Nephron (organoid): ENCODE data around the gene BRIP1.

Experiments used
- H3K27ac Mint-ChIP-seq, 3 experiments: 2 replicates each; pipeline ENCODE4 v1.8.0; 2020; ENCODE audit warnings: mixed read lengths in 3 of 3, mild to moderate bottlenecking in 2 of 3, moderate library complexity in 1 of 3
- H3K27me3 Mint-ChIP-seq: 2 replicates; pipeline ENCODE4 v1.8.0; 2021; ENCODE audit warnings: low read depth, mild to moderate bottlenecking, moderate library complexity, mixed read lengths
- H3K36me3 Mint-ChIP-seq: 2 replicates; pipeline ENCODE4 v1.8.0; 2020; ENCODE audit warnings: low read depth, mixed read lengths
- H3K4me1 Mint-ChIP-seq: 2 replicates; pipeline ENCODE4 v1.8.0; 2020; ENCODE audit warnings: mixed read lengths
- H3K4me3 Mint-ChIP-seq, 3 experiments: 2 replicates each; pipeline ENCODE4 v1.8.0; 2020; ENCODE audit warnings: mild to moderate bottlenecking in 3 of 3, mixed read lengths in 3 of 3, moderate library complexity in 2 of 3
- H3K9me3 Mint-ChIP-seq: 2 replicates; pipeline ENCODE4 v1.8.0; 2020; ENCODE audit warnings: mixed read lengths
- TF ChIP-seq, protein P1 (sequence below), 3 experiments: fragments of 200-600 bp; sonication (generic); IDR thresholded peaks; one replicate each; pipeline ENCODE4 v1.5.0; 2021; ENCODE audit warnings: antibody characterized with exemption in 3 of 3; ENCODE audit not compliant: unreplicated experiment in 3 of 3

BRIP1 gene

DNA sequence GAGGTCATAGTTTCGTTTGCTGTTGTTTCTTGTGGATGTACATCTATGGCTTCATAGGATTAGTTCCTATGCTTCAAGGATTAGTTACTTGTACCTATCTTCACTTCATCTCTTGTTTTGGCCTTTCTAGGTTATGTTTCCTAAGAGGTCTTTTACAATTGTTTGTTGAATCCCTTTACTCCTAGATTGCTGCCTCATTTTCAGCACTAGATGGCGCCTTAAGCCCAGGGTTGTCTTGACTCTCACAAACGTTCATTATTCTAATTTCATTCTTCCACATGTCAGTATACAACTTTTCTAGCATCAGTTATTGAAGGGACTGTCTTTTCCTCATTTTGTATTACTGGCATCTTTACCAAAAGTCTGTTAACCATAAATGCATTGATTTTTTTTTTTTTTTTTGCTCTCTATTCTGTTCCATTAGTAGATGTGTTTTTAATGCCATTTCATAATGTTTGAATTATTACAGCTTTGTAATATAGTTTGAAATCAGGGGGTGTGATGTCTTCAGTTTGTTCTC is 227.4 kb downstream of the BRIP1 start:
- Mint-ChIP-seq H3K36me3 (no peaks in the 10 kb centered on the region), H3K27me3 (peaks cover 6% of the 10 kb centered on the region), H3K9me3 (peaks cover 47% of the 10 kb centered on the region), H3K27ac (no peak overlapping the region), H3K4me1 (no peaks in the 10 kb centered on the region), H3K4me3 (no peak overlapping the region)
- TF ChIP-seq, protein P1, sequence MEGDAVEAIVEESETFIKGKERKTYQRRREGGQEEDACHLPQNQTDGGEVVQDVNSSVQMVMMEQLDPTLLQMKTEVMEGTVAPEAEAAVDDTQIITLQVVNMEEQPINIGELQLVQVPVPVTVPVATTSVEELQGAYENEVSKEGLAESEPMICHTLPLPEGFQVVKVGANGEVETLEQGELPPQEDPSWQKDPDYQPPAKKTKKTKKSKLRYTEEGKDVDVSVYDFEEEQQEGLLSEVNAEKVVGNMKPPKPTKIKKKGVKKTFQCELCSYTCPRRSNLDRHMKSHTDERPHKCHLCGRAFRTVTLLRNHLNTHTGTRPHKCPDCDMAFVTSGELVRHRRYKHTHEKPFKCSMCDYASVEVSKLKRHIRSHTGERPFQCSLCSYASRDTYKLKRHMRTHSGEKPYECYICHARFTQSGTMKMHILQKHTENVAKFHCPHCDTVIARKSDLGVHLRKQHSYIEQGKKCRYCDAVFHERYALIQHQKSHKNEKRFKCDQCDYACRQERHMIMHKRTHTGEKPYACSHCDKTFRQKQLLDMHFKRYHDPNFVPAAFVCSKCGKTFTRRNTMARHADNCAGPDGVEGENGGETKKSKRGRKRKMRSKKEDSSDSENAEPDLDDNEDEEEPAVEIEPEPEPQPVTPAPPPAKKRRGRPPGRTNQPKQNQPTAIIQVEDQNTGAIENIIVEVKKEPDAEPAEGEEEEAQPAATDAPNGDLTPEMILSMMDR (IDR thresholded peaks at IDR 0.05; ENCODE audit: unreplicated experiment in 3 of 3), result peak in 2 of 3 experiments; percentile 21 to 39

DNA sequence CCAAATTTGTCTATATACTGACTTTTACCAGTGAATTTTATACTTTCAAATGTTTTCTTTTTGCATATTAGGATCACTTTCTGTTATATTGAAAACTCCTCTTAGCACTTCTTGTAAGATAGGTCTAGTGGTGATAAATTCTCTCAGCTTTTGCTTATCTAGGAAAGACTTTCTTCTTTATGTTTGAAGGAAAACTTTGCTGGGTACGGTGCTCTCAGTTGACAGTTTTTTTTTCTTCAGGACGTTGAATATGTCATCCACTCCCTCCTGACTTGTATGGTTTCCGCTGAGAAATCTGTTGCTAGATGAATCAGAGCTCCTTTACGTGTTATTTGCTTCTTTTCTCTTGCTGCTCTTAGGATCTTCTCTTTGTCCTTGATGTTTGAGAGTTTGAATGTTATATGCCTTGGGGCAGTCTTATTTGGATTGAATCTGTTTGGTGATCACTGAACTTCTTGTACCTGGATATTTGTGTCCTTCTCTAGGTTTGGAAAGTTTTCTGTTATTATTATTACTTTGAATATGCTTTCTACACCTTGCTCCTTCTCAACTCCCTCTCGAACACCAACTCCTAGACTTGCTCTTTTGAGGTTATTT is 228.3 kb downstream of the BRIP1 start:
- no peaks in the 10 kb centered on the region for H3K36me3 Mint-ChIP-seq
- H3K9me3 Mint-ChIP-seq, result peaks cover 43% of the 10 kb centered on the region
- no peak overlapping the region for H3K27ac Mint-ChIP-seq
- no peaks in the 10 kb centered on the region for H3K4me1 Mint-ChIP-seq
- no peak overlapping the region for H3K4me3 Mint-ChIP-seq
- H3K27me3 Mint-ChIP-seq, result peaks cover 6% of the 10 kb centered on the region
- TF ChIP-seq, protein P1 (IDR thresholded peaks at IDR 0.05; ENCODE audit: unreplicated experiment in 3 of 3), result no peak

GRCh38 chr17:61634011-61634539 is 229.3 kb downstream of the BRIP1 start:
- no peak overlapping the region for H3K27ac Mint-ChIP-seq
- TF ChIP-seq, protein P1 (IDR thresholded peaks at IDR 0.05; ENCODE audit: unreplicated experiment in 3 of 3), result no peak
- H3K9me3 Mint-ChIP-seq, result peaks cover 43% of the 10 kb centered on the region
- no peaks in the 10 kb centered on the region for H3K4me1 Mint-ChIP-seq
- no peaks in the 10 kb centered on the region for H3K36me3 Mint-ChIP-seq
- H3K4me3 Mint-ChIP-seq, result no peak overlapping the region
- peaks cover 6% of the 10 kb centered on the region for H3K27me3 Mint-ChIP-seq

- TF ChIP-seq, protein P1 (IDR thresholded peaks at IDR 0.05; ENCODE audit: unreplicated experiment in 3 of 3), result no peak
- Mint-ChIP-seq H3K9me3 (peaks cover 36% of the 10 kb centered on the region), H3K27me3 (peaks cover 6% of the 10 kb centered on the region), H3K4me3 (no peak overlapping the region), H3K4me1 (no peaks in the 10 kb centered on the region), H3K27ac (no peak overlapping the region), H3K36me3 (no peaks in the 10 kb centered on the region)
Measured at GRCh38 chr17:61632826-61633225, 230.5 kb downstream of the BRIP1 start.

GRCh38 chr17:61631800-61632199 is 231.5 kb downstream of the BRIP1 start:
- Mint-ChIP-seq H3K27me3 (peaks cover 6% of the 10 kb centered on the region), H3K4me1 (no peaks in the 10 kb centered on the region), H3K4me3 (no peak overlapping the region), H3K27ac (no peak overlapping the region), H3K9me3 (peaks cover 33% of the 10 kb centered on the region), H3K36me3 (no peaks in the 10 kb centered on the region)
- TF ChIP-seq, protein P1 (IDR thresholded peaks at IDR 0.05; ENCODE audit: unreplicated experiment in 3 of 3), result no peak
